ENCODE results near the gene ULK4. TPM values are rescaled to one million over a fixed set of nuclear protein-coding genes. Genes with fewer than 3 reads are reported as not detected.

Gene ULK4
- total RNA-seq, 4 donors from 2014 or later = 2.0 to 3.0 (median 2.3) TPM

DNA sequence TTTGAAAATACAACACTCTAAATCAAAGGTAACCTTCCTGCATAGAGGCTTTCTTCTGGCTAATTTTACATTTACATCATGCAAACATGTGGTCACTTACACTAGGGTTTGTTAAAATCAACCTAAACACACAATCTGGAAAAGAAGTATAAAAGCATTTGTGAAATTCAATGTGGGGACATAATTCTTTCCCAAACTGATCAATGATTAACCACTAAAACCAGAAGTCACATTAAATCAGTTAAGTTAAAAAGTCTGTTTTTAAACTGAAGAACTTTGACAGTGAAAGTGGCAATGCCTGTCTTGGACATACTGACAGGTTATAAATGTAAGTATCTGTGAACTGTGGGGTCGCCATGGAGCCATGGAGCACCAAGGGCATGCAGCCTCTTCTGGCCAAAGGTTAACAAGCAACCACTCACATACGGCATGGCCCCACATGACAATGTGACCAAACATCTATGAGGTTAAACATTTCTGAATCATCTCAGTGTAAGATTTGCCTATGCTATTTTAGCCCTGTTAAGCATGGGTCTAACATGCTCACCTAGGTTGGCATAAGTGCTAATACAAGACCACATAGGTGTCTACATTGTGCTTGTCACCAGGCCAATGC is 484.4 kb downstream of the ULK4 start:
- no peak for ATAC-seq
- in situ Hi-C loops (cut with MboI; ENCODE audit: low sequenced_read_pairs in 4 of 4) (no loop called here), intact Hi-C loops (cut with DNase I; ENCODE audit: low total_unique reads) (no loop called here)
- Histone ChIP-seq H3K4me1 (no peaks in the 10 kb centered on the region), H3K4me3 (no peak overlapping the region), H3K9me3 (peaks cover 0 to 5% (median 0%) of the 10 kb centered on the region in 3 donors), H3K27ac (no peak overlapping the region), H3K27me3 (no peaks in the 10 kb centered on the region), H3K36me3 (no peaks in the 10 kb centered on the region)
- no peak for DNase-seq
- TF ChIP-seq, protein P1, sequence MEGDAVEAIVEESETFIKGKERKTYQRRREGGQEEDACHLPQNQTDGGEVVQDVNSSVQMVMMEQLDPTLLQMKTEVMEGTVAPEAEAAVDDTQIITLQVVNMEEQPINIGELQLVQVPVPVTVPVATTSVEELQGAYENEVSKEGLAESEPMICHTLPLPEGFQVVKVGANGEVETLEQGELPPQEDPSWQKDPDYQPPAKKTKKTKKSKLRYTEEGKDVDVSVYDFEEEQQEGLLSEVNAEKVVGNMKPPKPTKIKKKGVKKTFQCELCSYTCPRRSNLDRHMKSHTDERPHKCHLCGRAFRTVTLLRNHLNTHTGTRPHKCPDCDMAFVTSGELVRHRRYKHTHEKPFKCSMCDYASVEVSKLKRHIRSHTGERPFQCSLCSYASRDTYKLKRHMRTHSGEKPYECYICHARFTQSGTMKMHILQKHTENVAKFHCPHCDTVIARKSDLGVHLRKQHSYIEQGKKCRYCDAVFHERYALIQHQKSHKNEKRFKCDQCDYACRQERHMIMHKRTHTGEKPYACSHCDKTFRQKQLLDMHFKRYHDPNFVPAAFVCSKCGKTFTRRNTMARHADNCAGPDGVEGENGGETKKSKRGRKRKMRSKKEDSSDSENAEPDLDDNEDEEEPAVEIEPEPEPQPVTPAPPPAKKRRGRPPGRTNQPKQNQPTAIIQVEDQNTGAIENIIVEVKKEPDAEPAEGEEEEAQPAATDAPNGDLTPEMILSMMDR (IDR thresholded peaks at IDR 0.05 in 4 of 5, conservative IDR thresholded peaks at IDR 0.05 in 1 of 5) = no peak
- no peak for TF ChIP-seq POLR2A (IDR thresholded peaks at IDR 0.05)

DNA sequence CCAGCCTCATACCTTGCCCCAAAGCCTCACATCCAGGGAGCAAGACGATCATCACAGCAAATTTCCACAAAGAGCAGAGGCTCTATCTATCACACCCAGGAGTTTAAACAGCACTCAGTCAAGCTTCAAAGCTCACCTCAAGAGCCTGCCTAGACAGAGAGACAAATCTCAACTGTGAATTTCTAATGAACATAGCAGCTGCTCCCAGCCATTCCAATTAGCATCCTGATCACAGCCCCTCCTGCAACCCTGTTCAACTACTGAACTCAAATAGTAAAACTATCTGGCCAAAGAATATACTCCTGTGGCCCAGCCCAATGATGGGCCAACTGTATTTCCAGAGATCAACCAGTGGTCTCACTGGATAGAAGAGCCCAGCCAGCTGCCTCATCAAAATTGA is 492.8 kb downstream of the ULK4 start:
- in situ Hi-C loops (cut with MboI; ENCODE audit: low sequenced_read_pairs in 4 of 4) = no loop called here
- DNase-seq (no peak), ATAC-seq (no peak)
- TF ChIP-seq, protein P1 (IDR thresholded peaks at IDR 0.05 in 4 of 5, conservative IDR thresholded peaks at IDR 0.05 in 1 of 5) = no peak
- no peak for TF ChIP-seq POLR2A (IDR thresholded peaks at IDR 0.05)
- Histone ChIP-seq H3K27ac (no peak overlapping the region), H3K36me3 (no peaks in the 10 kb centered on the region), H3K27me3 (no peaks in the 10 kb centered on the region), H3K9me3 (peaks cover 0 to 21% (median 0%) of the 10 kb centered on the region in 3 donors), H3K4me1 (no peaks in the 10 kb centered on the region), H3K4me3 (no peak overlapping the region)
- intact Hi-C loops (cut with DNase I; ENCODE audit: low total_unique reads) = no loop called here

DNA sequence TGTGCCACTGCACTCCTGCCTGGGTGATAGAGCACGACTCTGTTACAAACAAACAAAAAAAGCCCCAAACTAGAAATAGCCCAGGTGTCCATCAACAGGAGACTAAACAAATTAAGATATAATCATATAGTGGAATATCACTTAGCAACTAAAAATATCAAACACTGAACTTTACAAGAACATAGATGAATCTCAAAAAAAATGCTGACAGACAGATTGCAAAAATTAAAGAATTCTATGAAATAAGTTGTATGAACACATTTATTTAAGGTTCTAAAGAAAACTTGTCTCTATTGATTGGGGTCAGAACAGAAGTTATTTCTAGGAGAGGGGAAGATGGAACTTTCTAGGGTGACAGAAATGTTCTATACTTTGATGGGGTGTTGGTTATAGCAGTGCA is 494.4 kb downstream of the ULK4 start:
- peaks cover 0 to 16% (median 0%) of the 10 kb centered on the region in 3 donors for H3K9me3 ChIP-seq
- TF ChIP-seq POLR2A (IDR thresholded peaks at IDR 0.05) = no peak
- TF ChIP-seq, protein P1 (IDR thresholded peaks at IDR 0.05 in 4 of 5, conservative IDR thresholded peaks at IDR 0.05 in 1 of 5) = no peak
- ATAC-seq (no peak), DNase-seq (no peak)
- H3K4me3 ChIP-seq = no peak overlapping the region
- H3K27ac ChIP-seq = no peak overlapping the region
- no peaks in the 10 kb centered on the region for H3K27me3 ChIP-seq
- intact Hi-C loops (cut with DNase I; ENCODE audit: low total_unique reads) = no loop called here
- no peaks in the 10 kb centered on the region for H3K36me3 ChIP-seq
- in situ Hi-C loops (cut with MboI; ENCODE audit: low sequenced_read_pairs in 4 of 4) = no loop called here
- no peaks in the 10 kb centered on the region for H3K4me1 ChIP-seq

DNA sequence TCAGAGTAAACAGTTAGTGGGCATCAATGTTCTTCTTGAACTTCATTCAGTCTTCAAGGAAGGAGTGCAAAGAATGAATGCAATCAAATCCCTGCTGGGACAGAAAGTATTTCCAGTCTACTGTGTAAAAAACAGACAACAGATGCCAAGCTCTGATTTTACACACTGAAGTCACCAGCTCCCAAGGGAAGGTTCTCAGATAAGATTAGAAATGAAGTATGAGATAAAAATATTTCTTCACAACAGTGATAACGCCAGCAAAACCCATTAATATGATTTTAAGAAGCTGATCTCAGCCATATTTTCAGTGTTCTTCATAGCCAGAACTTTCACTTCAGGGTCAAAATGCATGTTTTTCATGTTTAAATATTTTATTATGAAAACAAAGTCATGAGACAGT is 497.0 kb downstream of the ULK4 start:
- intact Hi-C loops (cut with DNase I; ENCODE audit: low total_unique reads) = no loop called here
- Histone ChIP-seq H3K4me1 (no peaks in the 10 kb centered on the region), H3K9me3 (no peaks in the 10 kb centered on the region), H3K36me3 (no peaks in the 10 kb centered on the region), H3K27me3 (no peaks in the 10 kb centered on the region), H3K4me3 (no peak overlapping the region), H3K27ac (no peak overlapping the region)
- no peak for ATAC-seq
- no peak for TF ChIP-seq POLR2A (IDR thresholded peaks at IDR 0.05)
- TF ChIP-seq, protein P1 (IDR thresholded peaks at IDR 0.05 in 4 of 5, conservative IDR thresholded peaks at IDR 0.05 in 1 of 5) = no peak
- DNase-seq = no peak
- in situ Hi-C loops (cut with MboI; ENCODE audit: low sequenced_read_pairs in 4 of 4) = no loop called here

DNA sequence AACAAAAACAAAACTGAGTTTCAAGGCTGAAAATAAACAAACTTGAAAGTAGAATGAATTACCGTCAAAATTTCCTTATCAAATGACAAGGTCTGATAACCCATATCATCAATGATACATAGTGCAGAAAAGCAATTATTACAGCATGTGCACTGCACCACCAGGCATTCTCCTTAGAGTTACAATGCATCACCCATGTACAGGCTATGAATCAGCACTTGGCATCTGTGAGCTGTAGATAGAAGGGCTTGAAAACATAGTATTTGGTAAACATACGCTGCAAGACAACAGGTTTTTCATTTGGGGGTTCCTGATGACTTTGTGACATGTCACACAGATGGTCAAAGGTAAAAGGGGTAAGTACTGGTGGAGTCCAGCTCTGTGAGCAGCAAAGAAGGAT is 497.5 kb downstream of the ULK4 start:
- TF ChIP-seq, protein P1 (IDR thresholded peaks at IDR 0.05 in 4 of 5, conservative IDR thresholded peaks at IDR 0.05 in 1 of 5) = no peak
- TF ChIP-seq POLR2A (IDR thresholded peaks at IDR 0.05) = no peak
- Histone ChIP-seq H3K4me3 (no peak overlapping the region), H3K9me3 (no peaks in the 10 kb centered on the region), H3K4me1 (no peaks in the 10 kb centered on the region), H3K27me3 (no peaks in the 10 kb centered on the region), H3K27ac (no peak overlapping the region), H3K36me3 (no peaks in the 10 kb centered on the region)
- intact Hi-C loops (cut with DNase I; ENCODE audit: low total_unique reads) (no loop called here), in situ Hi-C loops (cut with MboI; ENCODE audit: low sequenced_read_pairs in 4 of 4) (no loop called here)
- no peak for ATAC-seq
- no peak for DNase-seq

Measured in gastrocnemius medialis (tissue), 4 donors.